SIG-M5 treated with dmso at 0.1 percent for 504 hours (cell line): ENCODE data around the gene RAD51B.

Source experiments
- DNase-seq: peaks from one replicate; lab custom pipeline; 2025; ENCODE audit not compliant: unreplicated experiment; lab: John Stamatoyannopoulos, UW

RAD51B gene

DNA sequence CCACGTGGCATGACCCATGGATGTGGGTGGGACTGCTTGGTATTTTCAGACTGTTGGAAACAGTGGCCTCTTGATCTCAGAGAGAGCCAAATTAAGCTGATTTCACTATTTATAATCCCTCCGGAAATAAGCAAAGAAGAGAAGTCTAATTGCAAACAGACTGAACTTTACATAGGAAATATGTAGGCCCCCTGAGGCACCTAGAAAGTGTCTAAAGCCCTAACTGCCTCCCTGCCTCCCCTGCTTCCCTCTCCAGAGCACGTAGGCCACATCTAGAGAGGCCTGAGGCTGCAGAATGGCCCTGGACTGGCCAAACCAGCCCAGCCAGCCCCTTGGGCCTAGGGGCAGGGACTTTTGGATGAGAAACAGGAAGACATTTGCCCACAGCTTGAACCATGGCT is 849.5 kb downstream of the RAD51B start:
- DNase-seq, result no peak

DNA sequence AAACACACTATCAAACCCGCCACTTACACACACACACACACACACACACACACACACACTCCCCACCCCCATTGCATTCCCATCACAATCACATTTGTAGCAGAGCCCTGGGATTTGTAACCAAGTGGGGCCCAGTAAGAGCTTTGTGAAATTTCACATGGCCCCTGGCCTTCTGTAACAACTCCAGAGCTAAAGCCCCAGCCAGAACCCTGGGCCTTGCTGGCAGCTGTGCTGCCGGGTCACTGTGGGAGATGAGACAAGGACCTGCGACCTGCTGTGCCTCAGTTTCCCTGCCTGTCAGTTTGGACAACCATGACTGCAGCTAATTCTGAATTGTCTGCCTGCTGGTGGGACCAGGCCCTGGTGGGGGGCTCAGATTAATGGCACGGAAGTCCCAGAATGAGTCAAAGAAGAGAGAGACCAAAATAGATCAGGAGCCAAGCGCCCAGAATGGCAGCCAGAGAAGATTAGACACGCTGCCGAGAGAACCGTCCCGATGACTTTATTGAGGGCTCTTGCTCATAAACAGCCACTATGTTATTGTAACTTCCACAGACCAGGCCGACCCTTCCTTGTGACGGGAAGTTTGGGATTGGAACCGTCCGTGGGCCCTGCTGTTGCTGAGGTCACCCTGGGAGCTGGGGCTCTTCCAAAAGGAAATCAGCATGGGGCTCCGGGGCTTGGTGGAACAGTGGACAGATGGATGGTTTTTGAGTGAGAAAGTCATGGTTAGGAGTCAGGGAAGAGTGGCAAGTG is 850.2 kb downstream of the RAD51B start:
- DNase-seq, result no peak

DNA sequence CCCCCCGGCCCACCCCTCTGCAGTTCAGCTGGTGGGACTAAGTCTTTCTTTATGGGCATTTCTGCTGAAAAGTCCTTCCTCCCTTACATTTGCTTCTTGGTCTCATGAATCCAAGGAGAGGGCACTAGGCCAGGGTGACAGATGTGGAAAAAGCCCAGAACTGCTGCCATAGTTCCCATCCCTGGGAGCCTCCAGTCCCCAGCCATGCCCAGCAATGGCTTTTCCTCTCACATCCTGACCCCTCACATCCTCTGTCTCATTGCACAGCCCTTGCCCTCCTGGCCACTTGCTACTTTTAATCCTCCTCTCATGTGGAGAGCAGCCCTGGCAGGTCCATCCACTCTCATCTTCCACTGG is 850.8 kb downstream of the RAD51B start:
- DNase-seq, result no peak

DNA sequence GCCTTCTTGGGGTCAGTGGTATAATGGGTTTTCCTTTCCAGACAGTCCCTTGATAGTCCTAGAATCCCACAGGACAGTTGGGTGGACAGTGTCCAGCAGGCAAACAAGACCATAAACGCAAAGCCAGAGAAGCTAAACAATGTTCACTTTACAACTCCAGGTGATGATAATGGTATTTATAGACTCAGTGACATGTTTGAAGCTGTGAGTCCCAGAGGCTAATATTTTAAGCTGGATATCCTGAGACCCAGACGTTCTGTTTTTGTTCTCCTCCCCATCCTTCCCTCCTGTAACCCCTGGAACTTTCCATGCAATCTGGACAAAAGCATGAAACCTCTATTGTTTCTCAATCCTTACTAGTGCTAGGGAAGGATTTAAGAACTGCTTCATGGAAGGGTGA is 852.3 kb downstream of the RAD51B start:
- no peak for DNase-seq

DNA sequence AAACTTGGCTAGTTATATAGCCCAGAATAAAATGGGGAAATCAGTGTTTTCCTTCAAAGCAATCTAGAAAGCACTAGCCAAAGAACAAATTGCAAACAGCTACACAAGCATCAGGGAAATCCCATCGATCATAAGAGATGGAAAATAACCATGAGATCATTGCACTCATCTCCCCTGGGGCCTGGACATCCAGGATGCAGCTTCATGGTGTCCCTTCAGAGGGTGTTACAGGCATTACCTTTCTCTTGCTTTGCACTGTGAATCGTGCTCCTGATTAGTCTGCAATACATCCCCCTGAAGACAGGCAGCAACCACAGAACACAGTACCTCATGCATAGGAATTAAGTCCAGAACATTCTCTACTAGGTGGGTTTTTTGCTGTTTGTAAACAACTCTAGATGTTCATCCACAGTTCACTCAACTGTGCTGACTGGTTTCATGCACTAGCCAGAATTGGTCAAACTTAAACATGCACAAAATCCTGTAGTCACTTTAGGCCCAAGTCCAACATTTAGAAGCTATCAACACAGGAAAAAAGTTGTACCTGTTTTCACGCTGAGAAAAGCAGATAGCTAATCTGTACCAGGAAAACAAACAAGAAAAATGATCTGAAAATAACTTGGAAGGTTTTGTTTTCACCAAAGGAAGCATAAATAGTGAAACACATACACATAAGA is 853.2 kb downstream of the RAD51B start:
- DNase-seq, result no peak

DNA sequence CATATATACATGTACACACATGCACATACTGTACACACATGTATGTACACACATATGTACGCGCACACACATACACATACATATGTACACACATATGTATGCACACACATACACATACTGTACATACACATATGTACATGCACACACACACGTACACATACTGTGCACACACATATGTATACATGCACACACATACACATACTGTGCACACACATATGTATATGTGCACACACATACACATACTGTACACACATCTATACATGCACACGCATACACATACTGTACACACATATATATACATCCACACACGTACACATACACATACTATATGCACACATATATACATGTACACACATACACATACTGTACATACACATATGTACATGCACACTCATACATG is 853.9 kb downstream of the RAD51B start:
- DNase-seq, result no peak

DNA sequence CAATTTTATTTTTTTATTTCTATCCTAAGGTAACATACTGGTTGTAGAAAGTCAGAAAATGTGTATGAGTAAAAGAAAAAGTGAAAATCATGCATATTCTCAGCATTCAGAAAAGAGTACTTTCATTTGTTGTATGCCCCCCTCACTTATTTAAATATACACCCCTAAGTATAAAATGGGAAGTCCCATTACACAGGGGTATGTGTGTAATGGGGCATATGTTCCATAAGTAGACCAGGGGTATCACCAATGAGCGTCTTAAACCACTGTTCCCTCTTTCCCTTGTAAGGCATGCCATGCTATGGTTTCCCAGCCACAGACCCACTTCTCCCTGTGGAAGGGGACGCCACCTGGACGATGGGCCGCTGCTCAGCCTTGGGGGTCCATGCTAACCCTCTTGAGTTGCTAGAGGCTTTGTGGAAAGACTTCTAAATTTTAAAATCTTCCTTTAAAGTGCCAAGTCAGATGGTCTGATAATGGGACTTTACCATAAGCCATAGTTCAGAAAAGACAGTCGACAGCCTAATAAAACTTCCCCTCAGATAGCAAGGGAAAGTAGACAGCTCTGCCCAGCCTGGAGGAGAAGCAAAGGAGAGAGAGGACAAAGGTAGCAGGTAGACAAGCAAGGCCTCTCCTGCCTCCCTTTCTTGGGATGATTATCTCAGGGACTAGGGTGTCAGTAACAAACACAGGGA is 855.1 kb downstream of the RAD51B start:
- DNase-seq, result no peak

DNA sequence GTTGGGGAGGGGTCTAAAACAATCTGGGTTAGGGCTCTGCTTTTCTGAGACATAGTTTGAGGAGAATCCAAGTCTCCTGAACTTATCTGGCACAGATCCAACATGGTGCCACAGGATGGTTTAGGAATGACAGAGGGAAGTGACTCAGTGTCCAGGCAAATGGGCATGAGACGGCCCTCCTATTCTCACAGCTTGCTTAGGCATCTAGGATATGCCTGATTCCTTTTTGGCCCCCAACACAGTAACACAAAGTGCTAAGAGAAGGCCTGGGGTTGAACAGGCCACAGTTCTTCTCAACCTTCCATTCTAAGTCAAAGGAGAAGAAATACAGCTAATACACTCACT is 855.6 kb downstream of the RAD51B start:
- DNase-seq, result no peak

DNA sequence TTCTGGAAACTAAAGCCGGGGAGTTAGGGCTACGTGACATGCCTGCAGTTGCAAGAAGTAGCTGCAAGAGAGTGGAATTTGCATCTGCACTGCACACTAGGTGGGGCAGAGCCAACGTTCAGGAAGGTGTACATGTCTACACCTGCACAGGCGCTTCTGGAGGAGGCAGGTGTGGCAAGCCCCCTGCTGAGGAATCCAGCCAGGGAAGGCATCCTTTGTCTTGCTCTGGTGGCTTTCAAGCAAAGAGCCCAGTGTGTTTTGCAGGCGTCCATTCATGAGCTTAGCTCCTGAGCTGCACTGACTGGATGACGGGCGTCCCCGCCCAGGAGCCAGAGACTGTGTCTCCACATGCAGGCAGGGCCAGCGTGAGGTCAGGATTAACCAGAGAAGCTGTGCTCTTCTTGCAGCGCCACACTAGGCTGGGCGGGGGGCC is 856.9 kb downstream of the RAD51B start:
- no peak for DNase-seq

DNA sequence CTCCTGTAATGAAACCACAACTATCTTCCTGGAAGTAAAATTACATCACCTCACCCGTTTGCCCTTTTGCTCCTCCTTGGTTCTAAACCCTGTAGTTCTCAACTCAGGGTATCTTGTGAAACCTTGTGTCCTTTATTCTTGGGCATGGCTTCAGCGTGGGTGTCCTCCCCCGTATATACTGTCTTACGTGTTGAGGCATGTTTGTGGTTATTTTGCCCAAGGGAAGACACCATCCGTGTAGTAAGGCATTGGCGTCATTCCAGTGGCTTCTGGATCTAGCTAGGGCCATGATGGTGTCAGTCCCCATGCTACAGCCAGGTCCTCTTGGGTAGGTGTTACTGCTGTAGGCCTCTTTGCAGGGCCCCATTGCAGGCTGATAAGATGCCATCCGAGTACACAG is 857.9 kb downstream of the RAD51B start:
- DNase-seq, result no peak

DNA sequence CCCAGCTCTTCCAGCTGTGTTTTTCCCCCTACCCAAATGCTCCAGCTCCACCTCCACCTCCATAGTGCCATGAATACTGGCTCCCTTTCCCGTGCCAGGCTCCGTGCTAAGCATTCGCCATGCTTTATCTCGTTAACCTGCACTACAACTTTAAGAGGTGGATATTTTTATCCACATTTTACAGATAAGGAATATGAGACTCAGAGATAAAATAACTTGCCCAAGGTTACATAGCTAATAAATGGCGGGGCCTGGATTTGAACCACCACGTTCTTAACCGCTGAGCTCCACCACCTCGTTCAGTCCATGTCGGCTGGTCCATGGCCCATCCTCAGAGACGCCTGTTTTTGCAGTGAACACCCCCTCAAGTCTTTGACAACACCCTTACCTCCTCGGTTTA is 858.3 kb downstream of the RAD51B start:
- DNase-seq, result no peak

DNA sequence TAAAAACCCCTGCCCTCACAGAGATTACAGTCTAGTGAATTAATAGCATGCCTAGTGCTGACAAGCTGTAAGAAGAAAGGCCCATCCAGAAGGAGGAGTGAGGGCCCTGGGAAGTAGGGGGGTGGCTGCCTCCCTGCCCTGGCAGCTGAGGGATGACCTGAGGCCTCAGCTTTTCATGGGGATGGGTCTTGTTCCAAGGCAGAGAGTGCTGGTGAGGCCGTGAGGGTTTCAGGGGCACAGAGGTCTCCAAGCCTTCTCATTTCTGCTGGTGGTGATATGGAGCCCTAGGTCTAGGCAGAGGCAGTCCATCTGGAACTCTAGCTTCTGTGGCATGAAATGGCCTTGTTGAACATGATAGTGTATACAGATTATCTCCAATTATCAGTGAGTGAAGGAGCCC is 858.9 kb downstream of the RAD51B start:
- no peak for DNase-seq

DNA sequence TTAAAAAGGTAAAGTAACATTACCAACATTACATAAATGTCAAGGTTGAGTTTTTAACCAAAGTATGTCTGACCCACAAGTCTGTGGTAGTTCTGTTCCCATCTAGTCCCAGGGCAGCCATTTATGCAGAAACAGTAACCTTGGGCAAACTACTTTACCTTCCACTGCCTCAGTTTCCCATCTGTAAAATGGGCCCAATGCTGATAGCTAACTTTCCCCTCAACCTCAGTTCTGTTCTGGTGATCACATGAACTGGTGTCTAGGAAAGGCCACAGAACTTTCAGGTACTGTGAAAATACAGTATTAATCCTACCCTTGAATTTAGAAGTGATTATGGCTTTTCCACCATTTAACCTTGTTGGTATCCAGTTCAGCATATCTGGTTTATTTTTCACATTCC is 859.7 kb downstream of the RAD51B start:
- no peak for DNase-seq

DNA sequence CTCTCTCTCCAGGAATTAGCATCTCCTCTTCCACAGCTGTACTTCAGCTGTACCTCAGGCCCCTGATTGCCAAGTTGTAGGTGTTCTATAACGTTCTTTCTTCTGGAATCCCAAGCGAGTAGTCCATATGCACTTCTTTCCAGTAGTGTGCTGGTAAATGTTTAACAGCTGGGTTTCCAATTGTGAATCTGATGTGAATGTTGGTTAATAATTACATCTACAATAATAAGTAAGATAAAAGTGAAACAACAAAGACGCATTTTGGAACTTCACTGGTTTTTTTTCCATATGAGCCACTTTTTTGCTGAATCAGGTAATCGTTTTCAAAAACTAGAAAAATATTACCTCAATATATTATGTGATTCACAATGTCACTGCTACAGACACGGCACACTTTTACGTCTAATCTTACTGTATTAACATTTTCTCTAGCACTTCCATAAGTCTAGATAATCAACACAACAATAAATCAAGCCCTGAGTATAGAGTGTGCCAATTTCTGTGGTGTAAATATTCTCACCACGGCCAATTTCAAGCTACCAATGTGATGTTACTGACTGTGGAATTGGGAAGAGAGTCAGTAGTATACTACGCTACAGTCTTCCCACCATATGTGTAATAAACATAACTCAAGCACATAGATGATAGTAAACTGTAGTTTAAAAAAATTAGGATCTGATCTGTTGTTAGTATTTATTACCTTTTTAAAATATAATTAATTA is 860.3 kb downstream of the RAD51B start:
- DNase-seq, result no peak

DNA sequence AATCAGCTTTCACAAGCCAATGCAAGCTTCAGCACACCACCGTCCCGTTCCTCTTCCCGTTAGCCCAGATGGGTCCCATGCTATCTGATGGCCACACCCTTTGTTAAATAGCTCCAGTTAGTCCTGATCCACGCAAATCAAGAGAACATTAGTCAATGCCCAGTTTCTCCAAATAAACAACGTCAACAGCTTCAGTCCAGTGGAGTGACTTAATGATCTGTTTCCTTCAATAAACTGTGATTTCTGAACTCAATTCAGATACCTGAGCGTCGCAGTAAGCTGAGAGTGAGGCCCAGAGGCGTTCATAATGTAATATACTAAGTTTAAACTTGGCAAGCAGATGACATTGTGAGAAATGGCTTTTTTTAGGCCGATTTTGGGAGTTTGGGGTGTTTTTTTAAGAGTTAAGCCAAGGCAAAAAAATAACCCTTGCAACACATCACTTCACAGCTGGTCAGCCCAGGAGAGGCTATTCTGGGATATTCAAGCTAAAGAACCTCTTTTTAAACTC is 861.0 kb downstream of the RAD51B start:
- no peak for DNase-seq

DNA sequence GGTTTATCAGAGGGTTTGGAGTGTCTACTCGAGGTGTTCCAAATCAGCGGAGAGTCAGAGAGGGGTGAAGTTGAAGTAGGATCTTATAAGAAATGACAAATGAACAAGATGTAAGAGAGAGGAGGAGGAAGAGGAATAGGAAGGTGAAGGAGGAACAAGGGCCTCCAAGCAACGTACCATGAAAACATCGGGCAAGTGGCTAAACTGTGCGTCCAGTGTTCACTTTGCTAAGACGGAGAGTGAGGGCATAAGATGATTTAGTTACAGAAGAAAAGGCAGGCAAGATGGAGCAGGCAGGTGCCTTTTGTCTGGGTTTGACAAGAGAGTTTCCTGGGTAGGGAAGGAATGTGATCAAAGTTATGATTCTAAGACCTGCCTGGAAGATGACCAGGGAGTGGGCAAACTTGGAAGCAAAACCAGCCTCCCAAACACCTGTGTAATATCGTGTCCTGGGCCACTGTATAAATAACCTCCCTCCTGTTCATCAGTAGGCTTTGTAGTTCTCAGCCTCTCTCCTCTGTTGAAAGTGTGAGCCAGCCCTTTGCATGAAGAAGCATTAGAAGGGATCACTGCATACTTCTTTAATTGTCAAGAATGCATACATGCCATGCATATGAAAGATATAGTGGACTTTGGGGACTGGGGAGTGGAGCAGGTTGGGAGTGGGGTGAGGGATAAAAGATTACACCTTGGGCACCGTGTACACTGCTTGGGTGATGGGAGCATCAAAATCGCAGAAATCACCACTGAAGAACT is 861.9 kb downstream of the RAD51B start:
- no peak for DNase-seq

DNA sequence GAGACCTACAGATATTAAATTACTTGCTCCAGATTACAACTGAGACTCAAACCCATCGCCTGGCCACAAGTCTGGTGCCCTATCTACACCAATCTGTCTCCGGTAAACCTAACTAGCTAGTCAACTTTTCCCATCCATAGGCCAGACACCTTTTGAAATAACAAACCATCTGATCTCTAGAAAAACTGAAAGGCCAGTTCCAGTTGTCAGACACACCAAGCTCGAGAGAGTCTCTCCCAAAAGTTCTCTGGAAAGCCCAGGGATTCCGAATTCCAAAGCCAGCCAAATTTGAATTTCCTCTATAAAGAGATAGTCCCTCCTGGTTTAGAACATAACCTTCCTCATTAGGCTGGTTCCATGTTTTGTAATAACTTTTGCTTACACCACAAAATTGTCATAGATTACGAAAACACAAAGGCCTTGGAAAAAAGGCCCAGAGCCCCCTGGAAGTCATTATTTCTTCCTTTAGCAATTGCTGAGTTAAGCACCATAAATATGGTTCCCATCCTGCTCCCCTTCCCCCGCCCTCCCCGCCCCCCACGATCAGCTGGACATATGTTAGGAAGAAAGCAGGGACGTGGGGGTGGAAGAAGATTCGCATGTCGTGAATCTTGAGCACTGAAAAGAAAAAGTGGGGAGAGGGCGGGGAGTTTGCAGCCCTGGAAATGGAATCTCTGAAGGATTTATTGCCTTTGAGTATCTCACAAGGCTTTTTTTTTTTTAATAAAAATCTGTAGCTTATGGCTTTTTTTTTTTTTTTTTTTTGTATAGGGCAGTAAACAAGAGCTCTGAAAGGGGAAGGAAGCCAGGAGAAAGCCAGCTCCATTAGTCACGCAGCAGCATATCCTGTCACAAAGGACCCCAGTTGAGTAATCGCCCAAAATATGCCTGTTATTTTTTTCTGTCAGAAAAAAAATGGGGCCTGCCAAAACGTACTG is 862.9 kb downstream of the RAD51B start:
- DNase-seq, result peak; percentile 95

DNA sequence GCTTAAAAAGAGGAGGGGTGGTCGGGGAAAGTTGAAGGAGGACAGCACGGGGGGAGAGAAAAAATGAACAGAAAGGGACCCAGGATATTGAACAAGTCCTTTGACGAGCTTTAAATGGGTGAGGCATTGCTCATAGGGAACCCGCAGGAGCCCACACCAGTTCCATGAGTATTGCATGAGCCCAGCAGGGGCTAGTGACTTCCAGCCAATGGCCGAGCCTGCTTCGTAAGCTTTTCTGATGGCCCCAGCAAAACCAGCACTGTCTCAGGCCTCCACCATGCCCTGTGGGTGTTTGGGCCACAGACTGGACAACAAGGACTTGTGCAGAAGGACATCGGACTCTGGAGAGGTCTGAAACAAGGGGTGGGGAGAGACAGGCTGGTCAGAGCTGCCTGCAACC is 863.7 kb downstream of the RAD51B start:
- peak; percentile 26 for DNase-seq

DNA sequence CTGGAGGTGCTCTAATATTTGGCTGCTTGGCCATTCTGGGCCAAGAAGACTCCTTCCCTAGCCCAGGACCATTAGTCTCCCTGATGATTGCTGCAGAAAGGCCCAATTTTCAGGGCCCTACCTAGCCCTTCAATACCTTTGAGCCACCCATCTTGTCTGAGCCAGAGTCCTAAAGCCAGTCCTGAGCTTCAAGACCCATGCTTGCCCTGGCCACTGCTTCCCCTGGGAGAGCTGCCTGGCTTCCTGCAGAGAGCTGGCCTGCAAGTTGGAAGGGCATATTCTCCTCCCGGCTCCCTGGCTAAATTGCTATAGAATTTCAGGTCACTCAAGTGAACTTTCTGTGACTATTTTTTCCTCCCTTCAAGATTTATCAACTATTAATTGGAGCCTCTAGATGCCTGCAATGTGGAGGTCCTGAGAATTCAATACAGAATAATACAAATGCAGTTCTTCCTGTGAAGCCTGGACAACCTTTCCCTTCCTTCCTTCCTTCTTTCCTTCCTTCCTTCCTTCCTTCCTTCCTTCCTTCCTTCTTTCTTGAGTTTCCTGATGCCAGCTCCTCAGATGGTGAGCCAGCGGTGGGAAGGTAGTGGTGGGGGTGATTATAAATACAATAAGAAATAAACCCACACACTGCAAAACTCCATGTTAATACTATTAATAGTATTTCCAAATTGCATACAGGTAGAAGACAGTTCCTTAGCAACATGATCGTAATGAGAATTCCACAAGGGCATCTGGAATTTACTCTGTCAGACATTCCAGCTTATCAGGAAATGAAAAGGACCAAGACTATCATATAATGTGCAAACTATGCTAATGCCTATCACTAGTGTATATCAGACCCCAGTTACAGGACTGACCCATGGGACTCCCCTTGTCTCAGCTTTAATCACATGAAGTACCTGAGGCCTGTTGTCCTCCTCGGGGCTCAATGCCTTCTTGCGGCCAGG is 865.2 kb downstream of the RAD51B start:
- no peak for DNase-seq
